Fibroblast of the aortic adventitia (primary cell): Measurements from ENCODE around the gene WAPL. TPM values are rescaled to one million over a fixed set of nuclear protein-coding genes. Genes with fewer than 3 reads are reported as not detected.

ENCODE experiments used
- DNase-seq: peaks from one replicate; pipeline ENCODE4 v3.0.0-alpha.2; 2010; ENCODE audit warnings: low read depth
- H3K4me3 ChIP-seq: 2 replicates; pipeline ENCODE4 v1.5.1; 2011; ENCODE audit warnings: low read depth, mild to moderate bottlenecking, control low read depth, low read length, moderate library complexity
- total RNA-seq: library from RNA; depleted of rRNA; stranded (reverse); fragments of >200 nt; gene quantifications from 2 replicates; pipeline ENCODE4 v1.2.3, GENCODE V29; 2012; ENCODE audit warnings: low replicate concordance
- TF ChIP-seq, protein P1 (sequence below): IDR thresholded peaks from 2 replicates; pipeline ENCODE4 v1.5.1; 2011; ENCODE audit warnings: mild to moderate bottlenecking, low read length, control low read depth, inconsistent platforms; ENCODE audit not compliant: insufficient read depth

WAPL gene
- total RNA-seq, 1 donor = 40.9 TPM

DNA sequence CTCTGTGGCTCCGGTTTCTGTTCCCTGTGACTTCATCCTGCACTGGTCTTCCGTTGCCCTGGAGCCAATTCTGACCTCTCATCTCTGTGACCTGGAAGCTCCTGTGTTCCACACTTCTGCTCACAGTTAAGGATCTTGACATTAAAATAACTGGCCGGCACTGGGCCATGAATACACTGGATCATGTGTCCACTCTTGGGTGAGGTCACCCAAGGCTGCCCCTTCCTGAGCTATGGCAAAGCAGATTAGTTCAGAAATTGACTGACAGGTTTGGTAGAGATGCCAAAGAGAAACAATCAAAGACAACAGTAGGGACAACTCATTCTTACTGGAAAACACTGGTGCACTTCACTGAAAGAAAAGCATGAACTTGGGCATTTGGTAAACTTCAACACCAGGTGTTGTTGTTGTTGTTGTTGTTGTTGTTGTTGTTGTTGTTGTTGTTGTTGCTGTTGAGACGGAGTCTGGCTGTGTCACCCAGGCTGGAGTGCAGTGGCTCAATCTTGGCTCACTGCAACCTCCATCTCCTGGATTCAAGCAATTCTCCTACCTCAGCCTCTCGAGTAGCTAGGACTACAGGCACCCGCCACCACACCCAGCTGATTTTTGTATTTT is 118.3 kb downstream of the WAPL start:
- no peak for DNase-seq
- TF ChIP-seq, protein P1, sequence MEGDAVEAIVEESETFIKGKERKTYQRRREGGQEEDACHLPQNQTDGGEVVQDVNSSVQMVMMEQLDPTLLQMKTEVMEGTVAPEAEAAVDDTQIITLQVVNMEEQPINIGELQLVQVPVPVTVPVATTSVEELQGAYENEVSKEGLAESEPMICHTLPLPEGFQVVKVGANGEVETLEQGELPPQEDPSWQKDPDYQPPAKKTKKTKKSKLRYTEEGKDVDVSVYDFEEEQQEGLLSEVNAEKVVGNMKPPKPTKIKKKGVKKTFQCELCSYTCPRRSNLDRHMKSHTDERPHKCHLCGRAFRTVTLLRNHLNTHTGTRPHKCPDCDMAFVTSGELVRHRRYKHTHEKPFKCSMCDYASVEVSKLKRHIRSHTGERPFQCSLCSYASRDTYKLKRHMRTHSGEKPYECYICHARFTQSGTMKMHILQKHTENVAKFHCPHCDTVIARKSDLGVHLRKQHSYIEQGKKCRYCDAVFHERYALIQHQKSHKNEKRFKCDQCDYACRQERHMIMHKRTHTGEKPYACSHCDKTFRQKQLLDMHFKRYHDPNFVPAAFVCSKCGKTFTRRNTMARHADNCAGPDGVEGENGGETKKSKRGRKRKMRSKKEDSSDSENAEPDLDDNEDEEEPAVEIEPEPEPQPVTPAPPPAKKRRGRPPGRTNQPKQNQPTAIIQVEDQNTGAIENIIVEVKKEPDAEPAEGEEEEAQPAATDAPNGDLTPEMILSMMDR = no peak
- H3K4me3 ChIP-seq = no peak overlapping the region

DNA sequence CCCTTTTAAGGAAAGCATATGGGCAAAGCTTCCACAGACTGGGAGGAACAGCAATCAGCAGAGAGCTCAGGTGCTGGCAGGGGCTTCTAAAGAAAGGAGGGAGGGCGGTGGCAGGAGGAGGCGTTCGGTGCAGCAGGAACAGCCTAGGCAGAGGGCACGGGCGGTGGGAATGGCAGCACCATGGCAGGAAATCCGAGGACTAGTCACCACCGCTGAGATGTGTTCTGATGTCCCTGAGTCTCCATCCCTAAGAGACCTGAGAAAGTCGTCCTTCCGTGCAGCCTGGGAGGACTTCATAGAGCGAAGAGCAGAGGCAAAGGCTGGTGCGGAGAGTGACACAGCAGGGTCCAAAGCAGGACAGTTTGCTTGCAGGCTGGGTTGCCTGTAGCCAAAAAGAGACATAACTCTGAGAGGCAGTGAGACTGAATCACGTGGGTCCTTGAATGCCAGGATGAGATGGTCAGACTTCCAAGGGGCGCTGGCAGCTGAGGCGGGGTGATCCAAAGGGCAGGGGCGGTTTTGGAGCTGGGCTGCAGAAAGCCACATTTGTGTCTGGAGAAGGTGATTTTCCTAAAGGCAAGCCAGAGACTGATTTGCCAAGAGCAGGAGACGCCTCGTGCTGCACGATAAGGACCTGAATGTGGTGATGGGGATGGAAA is 119.2 kb downstream of the WAPL start:
- TF ChIP-seq, protein P1 = no peak
- peak overlapping the region; percentile 35 for H3K4me3 ChIP-seq
- DNase-seq = peak; percentile 74

DNA sequence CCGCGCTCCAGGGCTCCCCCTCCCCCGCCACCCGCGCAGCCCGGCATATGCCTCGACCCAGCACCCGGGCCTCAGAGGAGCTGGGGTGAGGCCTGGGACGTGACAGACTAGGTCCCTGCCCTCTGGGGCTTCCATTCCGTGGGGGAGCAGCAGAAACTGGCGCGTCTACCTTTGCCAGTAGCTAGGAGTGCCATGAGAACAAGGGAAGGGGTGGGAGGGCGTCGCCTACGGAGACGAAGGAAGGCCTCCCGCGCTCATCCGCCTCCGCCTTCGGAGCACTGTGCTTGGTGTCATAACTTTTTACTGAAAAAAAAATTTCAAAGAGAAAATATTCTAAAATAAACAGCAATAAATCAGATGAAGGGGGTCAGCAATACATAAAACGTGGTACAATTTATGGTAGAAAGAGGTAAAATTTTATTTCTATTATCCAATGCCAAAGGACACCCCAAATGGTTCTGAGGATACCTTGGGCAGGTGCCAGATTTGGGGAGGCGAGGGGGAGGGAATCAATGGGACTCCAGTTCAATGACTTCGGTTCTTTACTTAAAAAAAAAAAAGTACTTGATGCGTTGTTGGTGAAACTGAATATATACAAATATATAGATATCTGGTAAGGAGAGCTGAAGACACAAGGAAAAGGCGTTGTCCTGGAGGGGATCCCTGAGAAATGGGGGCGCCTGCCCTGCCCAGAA is 119.9 kb downstream of the WAPL start:
- peak overlapping the region; percentile 14 for H3K4me3 ChIP-seq
- TF ChIP-seq, protein P1 = no peak
- peak; percentile 15 for DNase-seq

DNA sequence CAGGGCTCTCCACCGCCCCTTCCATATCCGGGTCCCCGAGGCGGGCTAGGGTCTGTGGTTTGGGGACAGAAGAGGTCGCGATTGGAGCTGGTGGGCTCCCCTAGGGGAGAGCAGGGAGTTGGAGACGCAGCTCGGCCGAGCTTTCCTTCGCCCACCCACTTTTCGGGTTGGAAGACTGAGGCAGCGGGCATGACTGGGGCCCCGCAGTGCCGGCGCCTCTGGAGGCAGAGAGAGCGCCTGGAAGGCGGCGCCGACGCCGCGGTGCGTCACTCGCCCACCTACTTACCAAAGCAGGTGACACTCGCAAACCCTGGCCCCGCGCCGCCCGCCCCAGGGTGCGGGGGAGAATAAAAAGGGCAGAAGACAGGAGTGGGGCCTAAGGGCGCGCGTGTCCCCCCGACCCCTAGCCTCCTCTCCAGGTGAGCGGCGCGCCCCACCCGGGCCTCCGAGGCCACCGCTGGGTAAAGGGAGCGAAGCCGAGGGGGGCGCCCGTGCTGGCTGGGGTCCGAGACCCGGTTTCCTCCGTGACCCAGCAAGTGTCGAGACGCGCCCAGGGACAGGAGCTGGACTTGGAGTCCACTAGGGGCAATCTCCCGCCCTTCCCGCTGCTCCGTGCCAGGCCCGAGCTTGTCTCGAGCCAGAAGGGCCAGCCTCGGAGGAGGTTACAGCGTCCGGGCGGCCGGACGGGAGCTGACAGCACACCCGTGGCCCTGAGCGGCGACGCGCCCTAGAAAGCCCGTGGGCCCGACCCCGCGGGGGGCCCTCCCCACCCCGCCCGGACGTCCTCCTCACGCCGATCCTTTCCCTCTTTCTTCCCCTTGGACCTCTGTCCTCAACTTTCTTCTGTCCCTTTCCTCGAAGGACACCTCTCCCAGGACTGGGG is 120.6 kb downstream of the WAPL start:
- DNase-seq = peak; percentile 28
- TF ChIP-seq, protein P1 = peak; percentile 32
- H3K4me3 ChIP-seq = peak overlapping the region; percentile 73

DNA sequence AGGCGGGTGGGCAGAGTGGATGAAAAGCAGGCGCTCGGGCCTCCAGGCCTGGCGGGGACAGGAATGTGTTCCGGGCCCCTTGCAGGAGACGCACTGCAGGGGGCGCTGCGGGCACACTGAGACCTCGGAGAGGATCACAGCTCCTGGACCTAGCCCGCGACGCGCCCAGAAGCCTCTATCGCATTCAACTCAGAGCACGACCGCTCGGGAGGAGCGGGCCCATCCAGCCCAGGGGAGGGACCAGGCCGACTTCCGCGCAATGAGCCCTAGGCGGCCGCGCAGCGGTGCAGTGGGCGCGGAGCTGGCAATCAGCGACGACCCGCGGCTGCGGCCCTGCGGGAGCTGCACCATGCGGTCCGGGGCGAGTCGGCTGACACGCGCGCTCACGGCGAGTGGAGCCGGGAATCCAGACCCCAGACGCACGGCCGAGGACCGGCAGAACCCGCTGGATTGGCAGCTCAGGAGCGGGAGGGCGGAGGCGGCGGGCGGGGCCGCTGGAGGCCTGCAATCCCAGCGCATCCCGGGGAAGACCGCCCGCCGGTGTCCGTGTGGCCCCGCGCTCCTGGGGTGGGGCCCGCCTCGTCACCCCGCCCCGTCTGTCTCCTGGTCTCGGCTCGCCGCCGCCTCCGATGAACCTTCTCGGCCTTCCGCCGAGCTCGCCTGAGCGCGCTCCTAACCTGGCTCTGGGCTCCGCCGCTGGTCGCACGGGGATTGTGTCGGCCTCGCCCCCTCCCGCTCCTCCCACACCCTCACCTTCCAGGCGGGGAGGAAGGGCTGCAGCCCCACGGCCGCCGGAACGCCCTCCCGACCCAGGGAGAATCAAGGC is 121.5 kb downstream of the WAPL start:
- peak; percentile 94 for DNase-seq
- H3K4me3 ChIP-seq = peak overlapping the region; percentile 73
- TF ChIP-seq, protein P1 = peak; percentile 90

DNA sequence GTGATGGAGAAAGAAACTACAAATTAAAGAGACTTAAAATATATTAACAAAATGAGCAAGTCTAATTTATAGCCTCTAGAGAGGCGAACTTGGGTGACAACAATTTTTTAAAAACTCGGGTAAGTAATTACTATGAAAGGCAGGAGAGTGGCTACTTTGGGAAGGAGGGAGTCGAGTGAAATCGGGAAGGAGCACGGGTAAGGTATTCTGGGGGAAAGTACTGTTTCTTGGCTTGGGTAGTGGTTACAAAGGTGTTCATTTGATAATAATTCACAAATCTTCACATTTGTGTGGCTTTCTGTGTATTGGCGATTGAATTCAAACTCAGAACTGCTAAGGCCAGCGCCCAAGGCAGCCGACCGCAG is 122.1 kb downstream of the WAPL start:
- TF ChIP-seq, protein P1 = no peak
- DNase-seq = no peak
- H3K4me3 ChIP-seq = no peak overlapping the region
